T-helper 1 cell treated with Interleukin-12 subunit alpha and Interleukin-12 subunit beta and Interleukin-4 antibody, amounts not matched to agents 30 μg/mL and 1 μg/mL, for 36 hours (primary cell): ENCODE measurements around the gene NDUFA12.

ENCODE experiments used
- H3K27ac Mint-ChIP-seq: one replicate; pipeline ENCODE4 v1.8.0; 2021; ENCODE audit warnings: mild to moderate bottlenecking, mixed read lengths
- H3K27me3 Mint-ChIP-seq: one replicate; pipeline ENCODE4 v1.8.0; 2021; ENCODE audit warnings: low read depth, mixed read lengths
- H3K36me3 Mint-ChIP-seq: one replicate; pipeline ENCODE4 v1.8.0; 2021; ENCODE audit warnings: low read depth, mixed read lengths
- H3K4me1 Mint-ChIP-seq: one replicate; pipeline ENCODE4 v1.8.0; 2021; ENCODE audit warnings: low read depth, mixed read lengths
- H3K4me3 Mint-ChIP-seq: one replicate; pipeline ENCODE4 v1.8.0; 2021; ENCODE audit warnings: mild to moderate bottlenecking, moderate library complexity, mixed read lengths
- H3K9me3 Mint-ChIP-seq: one replicate; pipeline ENCODE4 v1.8.0; 2021; ENCODE audit warnings: mixed read lengths

The NDUFA12 gene

GRCh38 chr12:94940771-94941170 is 62.7 kb downstream of the NDUFA12 start:
- Mint-ChIP-seq H3K9me3 (peaks cover 20% of the 10 kb centered on the region), H3K4me1 (peaks cover 37% of the 10 kb centered on the region), H3K36me3 (peaks cover 6% of the 10 kb centered on the region), H3K27me3 (no peaks in the 10 kb centered on the region), H3K27ac (no peak overlapping the region), H3K4me3 (no peak overlapping the region)

- Mint-ChIP-seq H3K4me3 (no peak overlapping the region), H3K27ac (no peak overlapping the region), H3K36me3 (no peaks in the 10 kb centered on the region), H3K4me1 (peaks cover 30% of the 10 kb centered on the region), H3K27me3 (no peaks in the 10 kb centered on the region), H3K9me3 (peaks cover 8% of the 10 kb centered on the region)
Measured at GRCh38 chr12:94938583-94938982, 64.9 kb downstream of the NDUFA12 start.

GRCh38 chr12:94930772-94931171 is 72.7 kb downstream of the NDUFA12 start:
- H3K9me3 Mint-ChIP-seq, result no peaks in the 10 kb centered on the region

GRCh38 chr12:94930216-94930654 is 73.3 kb downstream of the NDUFA12 start:
- H3K27me3 Mint-ChIP-seq, result peaks cover 10% of the 10 kb centered on the region
- no peak overlapping the region for H3K4me3 Mint-ChIP-seq
- H3K9me3 Mint-ChIP-seq, result no peaks in the 10 kb centered on the region
- no peaks in the 10 kb centered on the region for H3K4me1 Mint-ChIP-seq
- no peaks in the 10 kb centered on the region for H3K36me3 Mint-ChIP-seq
- H3K27ac Mint-ChIP-seq, result no peak overlapping the region

More at GRCh38 chr12:94930772-94931171, 72.7 kb downstream of the NDUFA12 start:
- Mint-ChIP-seq H3K36me3 (no peaks in the 10 kb centered on the region), H3K4me1 (no peaks in the 10 kb centered on the region), H3K4me3 (no peak overlapping the region), H3K27ac (no peak overlapping the region), H3K27me3 (peaks cover 10% of the 10 kb centered on the region)

DNA sequence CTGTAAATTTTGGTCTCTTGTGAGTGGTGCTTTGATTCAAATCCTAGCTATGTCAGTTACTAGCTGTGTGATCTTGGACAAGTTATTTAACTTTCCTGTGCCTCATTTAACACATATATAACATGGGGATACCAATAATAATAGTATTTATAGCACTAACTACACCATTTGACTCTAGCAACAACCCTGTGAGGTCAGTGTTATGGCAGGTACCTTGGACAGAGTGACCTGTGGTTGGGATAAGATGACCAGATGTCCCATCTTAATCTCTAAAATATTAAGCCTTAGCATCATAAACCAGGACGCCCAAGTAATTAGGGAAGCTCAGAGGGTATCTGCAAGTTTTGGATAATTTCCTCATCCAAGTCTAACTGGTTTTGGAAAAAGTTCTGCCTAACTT is 73.7 kb downstream of the NDUFA12 start:
- no peak overlapping the region for H3K27ac Mint-ChIP-seq
- H3K9me3 Mint-ChIP-seq, result no peaks in the 10 kb centered on the region
- H3K36me3 Mint-ChIP-seq, result no peaks in the 10 kb centered on the region
- peaks cover 10% of the 10 kb centered on the region for H3K27me3 Mint-ChIP-seq
- H3K4me1 Mint-ChIP-seq, result no peaks in the 10 kb centered on the region
- H3K4me3 Mint-ChIP-seq, result no peak overlapping the region

- Mint-ChIP-seq H3K27ac (no peak overlapping the region), H3K4me1 (no peaks in the 10 kb centered on the region), H3K9me3 (no peaks in the 10 kb centered on the region), H3K27me3 (peaks cover 7% of the 10 kb centered on the region), H3K4me3 (no peak overlapping the region), H3K36me3 (no peaks in the 10 kb centered on the region)
Measured at GRCh38 chr12:94925729-94926128, 77.8 kb downstream of the NDUFA12 start.

GRCh38 chr12:94925206-94925605 is 78.3 kb downstream of the NDUFA12 start:
- no peak overlapping the region for H3K27ac Mint-ChIP-seq
- H3K4me3 Mint-ChIP-seq, result no peak overlapping the region
- H3K9me3 Mint-ChIP-seq, result no peaks in the 10 kb centered on the region

DNA sequence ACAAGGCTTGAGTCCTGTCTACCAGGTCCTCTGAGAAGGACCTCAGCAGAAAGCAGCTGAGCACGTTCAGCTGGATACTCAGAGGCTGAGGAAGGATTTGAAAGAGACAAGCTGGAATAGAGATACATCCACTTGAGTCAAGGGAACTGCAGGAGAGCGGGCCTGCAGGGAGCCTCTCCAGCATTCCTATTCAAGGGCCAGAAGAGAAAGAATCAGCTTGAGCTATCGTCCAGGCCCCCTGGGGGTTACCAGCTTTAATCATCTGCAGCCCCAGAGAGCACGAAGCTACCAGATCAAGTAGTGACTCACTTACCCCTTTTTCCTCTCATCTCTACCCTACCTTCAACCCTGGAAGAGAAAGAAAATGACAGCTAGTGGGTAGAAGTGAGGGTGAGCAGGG is 80.9 kb downstream of the NDUFA12 start:
- H3K9me3 Mint-ChIP-seq, result no peaks in the 10 kb centered on the region
- H3K4me3 Mint-ChIP-seq, result no peak overlapping the region
- no peaks in the 10 kb centered on the region for H3K36me3 Mint-ChIP-seq
- H3K4me1 Mint-ChIP-seq, result no peaks in the 10 kb centered on the region
- H3K27ac Mint-ChIP-seq, result no peak overlapping the region
- no peaks in the 10 kb centered on the region for H3K27me3 Mint-ChIP-seq

More at GRCh38 chr12:94925206-94925605, 78.3 kb downstream of the NDUFA12 start:
- Mint-ChIP-seq H3K4me1 (no peaks in the 10 kb centered on the region), H3K27me3 (peaks cover 2% of the 10 kb centered on the region), H3K36me3 (no peaks in the 10 kb centered on the region)
